Posterior vena cava (tissue), 2 donors: ENCODE data around the gene TMCO6. TPM values are rescaled to one million over a fixed set of nuclear protein-coding genes. Genes with fewer than 3 reads are reported as not detected.
A peak's percentile ranks its signal among the peaks of the same experiment; 100 is the strongest.
"Not testable (repeated sequence)": the region's sequence is repeated elsewhere in the genome, so short reads cannot be mapped to it uniquely, and the experiment has no call there.

Source experiments
- DNase-seq: peaks from one replicate; pipeline ENCODE4 v3.0.0-alpha.2; 2020; ENCODE audit warnings: low spot score
- intact Hi-C, 2 donors: fragments of 100-400 bp; cut with DNase I; formaldehyde crosslinking; loops; one replicate each; pipeline versions ENCODE4 v1.14.1 to v1.14.2; 2022 to 2023
- total RNA-seq, 2 donors: library from RNA; stranded (reverse); fragmentation: NEBNext Ultra II Directional; extraction: Animal tissue kit (Norgen Biotek cat#: 25700); gene quantifications; one replicate each; pipeline ENCODE4 v1.2.1, GENCODE V29; 2021
- donor health status: DM: yes; HTN: yes; CAD: no.
- donor health status: DM: yes; HTN: yes; CAD: no.

TMCO6 gene
- total RNA-seq, 2 donors from 2014 or later: 6.6 to 11.2 TPM

DNA sequence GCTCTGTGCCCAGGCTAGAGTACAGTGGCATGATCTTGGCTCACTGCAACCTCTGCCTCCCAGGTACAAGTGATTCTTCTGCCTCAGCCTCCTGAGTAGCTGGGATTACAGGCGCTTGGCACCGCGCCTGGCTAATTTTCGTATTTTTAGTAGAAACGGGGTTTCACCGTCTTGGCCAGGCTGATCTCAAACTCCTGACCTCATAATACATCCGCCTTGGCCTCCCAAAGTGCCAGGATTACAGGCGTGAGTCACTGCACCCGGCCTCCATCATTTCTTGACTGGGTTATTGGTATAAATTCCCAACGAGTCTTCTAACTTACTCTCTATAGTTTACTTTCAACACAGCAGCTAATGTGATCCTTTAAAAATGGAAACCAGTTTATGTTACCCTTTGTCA, 14.4 kb upstream of the TMCO6 start:
- intact Hi-C loops, DNase-seq: not testable (repeated sequence)

DNA sequence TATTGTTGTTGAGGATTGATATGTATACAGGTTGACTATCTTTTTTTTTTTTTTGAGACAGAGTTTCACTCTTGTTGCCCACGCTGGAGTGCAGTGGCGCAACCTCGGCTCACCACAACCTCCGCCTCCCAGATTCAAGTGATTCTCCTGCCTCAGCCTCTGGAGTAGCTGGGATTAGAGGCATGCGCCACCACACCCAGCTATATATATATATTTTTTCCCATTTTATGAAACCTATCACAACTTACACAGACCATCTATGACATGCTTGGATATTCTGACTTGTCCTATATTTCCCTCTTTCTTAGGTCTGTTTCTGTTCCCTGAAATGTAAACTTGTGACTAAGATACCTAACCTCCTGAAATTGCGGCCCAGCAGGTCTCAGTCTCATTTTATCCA, 11.3 kb upstream of the TMCO6 start:
- intact Hi-C loops: no loop called here
- DNase-seq: no peak

DNA sequence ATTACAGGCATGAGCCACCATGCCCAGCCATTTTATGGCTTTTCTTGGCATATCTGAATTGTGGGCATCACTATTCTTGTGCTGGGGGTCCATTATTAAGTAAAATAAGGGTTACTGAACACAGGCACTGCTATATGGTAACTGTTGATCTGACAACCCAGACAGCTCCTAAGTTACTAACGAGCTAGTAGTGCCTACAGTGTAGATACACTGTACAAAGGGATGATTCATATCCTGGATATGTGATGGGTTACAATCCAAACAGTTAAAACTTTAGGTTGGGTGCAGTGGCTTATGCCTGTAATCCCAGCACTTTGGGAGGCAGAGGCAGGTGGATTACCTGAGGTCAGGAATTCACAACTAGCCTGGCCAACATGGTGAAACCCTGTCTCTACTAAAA, 10.5 kb upstream of the TMCO6 start:
- DNase-seq: no peak
- intact Hi-C loops: no loop called here

DNA sequence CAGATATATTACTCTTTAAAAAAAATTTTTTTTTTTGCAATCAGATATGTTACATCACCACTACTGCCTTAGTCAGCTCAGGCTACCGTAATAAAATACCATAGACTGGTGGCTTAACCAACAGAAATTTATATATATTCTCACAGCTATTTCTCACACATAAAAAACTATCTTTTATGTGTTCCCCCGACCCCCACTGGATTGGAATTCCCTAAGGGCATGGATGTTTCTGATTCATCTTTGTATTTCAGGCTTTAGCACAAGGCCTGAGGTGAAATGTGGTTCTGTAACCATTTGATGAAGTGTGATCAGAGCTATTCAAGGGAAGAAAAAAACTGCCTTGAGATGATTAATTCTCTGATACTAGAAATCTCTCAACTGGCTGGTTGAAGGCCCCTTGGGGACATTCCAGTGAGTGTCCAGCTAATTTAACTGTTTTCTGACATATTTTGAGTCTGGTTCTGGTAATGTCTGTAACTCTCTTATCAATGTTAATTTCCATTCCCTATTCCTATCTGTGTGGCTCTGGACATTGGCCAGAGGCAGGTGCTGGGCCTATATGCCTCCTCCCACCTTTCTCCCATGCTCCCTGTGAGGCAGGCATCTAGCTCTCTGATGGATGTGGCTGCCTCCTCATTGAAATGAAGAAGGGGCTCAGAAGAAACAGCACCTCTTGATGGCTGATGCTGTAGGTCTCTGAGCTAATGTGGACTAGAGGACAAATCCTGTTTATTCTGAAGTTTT, 8.8 kb upstream of the TMCO6 start:
- no peak for DNase-seq
- intact Hi-C loops: loop anchor here in 1 of 2 donors (10.0 kb wide), 1 partner anchor 66 kb away; the partner anchor contains the start of genes APBB3 and SLC35A4

DNA sequence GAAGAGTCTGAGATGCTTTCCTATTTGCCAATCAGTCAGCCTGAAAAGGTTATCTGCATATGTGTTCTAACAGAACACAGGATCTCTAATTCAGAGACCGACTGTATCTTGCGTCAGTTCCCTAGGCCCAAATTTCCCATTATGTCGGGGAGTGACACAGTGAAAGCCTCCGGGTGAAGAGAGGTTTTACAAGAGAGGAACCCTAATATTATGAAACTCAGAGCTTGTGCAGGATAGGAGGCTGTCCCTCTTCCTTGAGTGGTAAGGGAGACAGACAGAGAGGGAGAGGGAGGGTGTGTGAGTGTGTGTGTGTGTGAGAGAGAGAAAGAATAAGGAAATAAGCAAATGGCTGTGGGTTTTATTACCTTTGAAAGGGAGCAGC, 8.2 kb upstream of the TMCO6 start:
- intact Hi-C loops: loop anchor here in 1 of 2 donors (10.0 kb wide), 1 partner anchor 66 kb away; the partner anchor contains the start of genes APBB3 and SLC35A4
- no peak for DNase-seq

DNA sequence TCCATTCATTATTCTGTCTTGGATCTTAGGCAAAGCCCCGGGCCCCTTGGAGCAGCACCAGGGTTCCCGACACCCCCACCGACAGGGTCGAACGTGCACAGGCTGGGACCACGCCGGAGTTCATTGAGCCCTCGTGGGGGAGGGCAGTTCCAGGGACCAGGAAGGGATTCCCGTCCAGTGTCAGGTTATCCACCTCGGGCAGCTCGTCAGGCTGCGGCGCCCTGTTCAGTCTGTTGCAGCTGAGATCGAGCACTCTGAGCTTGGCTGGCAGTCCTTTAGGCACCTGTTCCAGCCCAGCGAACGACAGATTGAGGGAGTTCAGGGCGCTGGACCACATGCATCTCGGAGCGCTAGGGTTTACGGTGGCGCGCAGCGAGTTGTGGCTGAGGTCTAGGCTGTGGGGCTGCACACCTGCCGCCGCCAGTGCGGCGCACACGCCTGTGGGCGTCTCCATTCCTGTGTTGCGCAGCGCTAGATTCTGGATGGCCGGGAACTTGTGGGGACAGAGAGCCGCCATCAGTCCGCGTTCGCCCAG, 7.4 kb upstream of the TMCO6 start:
- no peak for DNase-seq
- intact Hi-C loops: loop anchor here in 1 of 2 donors (10.0 kb wide), 1 partner anchor 67 kb away; the partner anchor contains the start of genes APBB3 and SLC35A4

DNA sequence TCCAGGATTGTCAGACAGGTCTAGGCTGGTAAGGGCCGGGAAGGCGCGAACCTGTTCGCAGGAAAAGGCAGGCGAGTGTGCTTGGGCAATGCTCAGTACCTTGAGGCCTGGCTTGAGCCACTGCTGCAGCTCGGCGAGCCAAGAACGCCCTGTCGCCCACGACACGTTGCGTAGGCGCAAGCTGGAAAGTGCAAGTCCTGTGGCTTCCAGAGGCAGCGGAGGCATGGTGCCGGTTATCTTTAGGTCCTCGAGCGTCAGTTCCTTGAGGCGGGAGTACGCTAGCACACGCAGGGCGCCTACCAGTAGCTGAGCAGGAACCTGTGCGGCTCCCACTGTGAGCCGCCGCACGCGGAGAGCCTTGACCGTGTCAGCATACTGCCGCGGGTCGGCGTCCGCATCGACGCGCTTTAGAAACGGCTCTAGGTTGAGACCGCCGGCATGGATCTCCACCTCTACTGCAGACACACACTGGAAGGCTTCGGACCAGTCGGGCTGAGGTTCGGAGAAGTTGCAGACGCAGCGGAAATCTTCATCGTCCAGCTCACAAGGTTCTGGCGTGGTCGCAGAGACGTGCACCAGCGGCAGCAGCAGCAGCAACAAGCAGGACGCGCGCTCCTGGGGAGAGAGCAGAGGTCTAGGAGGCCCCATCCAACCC, 6.8 kb upstream of the TMCO6 start:
- DNase-seq: peak; percentile 88
- intact Hi-C loops: loop anchor here in 1 of 2 donors (10.0 kb wide), 1 partner anchor 68 kb away; the partner anchor contains the start of genes APBB3 and SLC35A4

DNA sequence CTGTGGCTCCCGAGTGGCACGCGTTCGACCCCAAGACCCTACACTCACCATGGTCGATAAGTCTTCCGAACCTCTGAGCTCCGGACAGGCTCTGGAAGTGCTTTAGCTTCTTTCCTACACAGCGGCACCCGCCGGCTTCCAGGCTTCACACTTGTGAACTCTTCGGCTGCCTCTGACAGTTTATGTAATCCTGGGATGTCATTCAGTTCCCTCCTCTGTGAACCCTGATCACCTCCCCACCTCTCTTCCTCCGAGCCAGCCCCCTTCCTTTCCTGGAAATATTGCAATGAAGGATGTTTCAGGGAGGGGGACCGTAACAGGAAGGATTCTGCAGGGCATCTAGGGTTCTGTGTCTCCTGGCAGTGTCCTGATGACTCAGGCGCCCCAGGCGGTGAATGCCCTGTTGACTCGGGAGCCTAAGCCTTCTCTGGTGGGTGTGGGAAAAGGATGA, 6.2 kb upstream of the TMCO6 start, which contains the start of gene CD14:
TSS of gene CD14 (minus strand) at position 155 of the 451 bp plus-strand sequence. CDS start at position 51, 104 bp downstream.
- DNase-seq: peak; percentile 89
- intact Hi-C loops: loop anchor here in 1 of 2 donors (10.0 kb wide), 1 partner anchor 68 kb away; the partner anchor contains the start of genes APBB3 and SLC35A4

DNA sequence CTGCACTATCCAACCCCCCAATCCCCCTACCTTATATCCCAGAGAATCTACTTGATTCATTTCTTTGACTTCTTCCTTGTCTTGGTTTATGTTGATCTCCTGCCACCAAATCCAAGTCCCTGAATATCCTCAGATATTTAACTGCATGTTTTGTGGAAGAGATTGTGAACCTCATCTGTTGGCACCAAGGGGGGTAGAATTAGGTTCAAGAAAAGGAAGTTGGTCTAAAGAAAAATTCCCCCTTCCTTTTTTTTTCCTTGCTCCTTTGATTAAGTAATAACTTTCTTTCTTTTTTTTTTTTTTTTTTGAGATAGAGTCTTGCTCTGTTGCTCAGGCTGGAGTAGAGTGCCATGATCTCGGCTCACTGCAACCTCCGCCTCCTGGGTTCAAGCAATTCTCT, 5.8 kb upstream of the TMCO6 start:
- intact Hi-C loops: loop anchor here in 1 of 2 donors (10.0 kb wide), 1 partner anchor 69 kb away; the partner anchor contains the start of genes APBB3 and SLC35A4
- no peak for DNase-seq

DNA sequence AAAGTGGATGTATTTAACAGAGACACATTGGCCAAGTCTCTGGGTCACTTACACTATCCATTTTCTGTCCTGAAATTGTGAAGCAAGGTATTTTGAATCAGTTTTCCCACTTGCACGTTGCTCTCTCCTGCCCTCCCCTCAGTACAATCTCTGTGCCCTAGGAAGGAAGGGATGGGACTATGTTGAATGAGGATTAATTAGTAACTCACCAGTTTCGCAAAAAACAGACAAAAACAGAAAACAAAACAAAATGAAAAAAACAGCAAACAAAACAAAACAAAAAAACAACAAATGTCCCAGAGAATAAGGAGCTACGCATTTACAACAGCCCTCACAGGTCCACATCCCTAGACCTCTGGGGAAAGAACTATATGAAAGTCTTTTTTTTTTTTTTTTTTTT, 5.1 kb upstream of the TMCO6 start:
- no peak for DNase-seq
- intact Hi-C loops: loop anchor here in 1 of 2 donors (10.0 kb wide), 1 partner anchor 69 kb away; the partner anchor contains the start of genes APBB3 and SLC35A4

DNA sequence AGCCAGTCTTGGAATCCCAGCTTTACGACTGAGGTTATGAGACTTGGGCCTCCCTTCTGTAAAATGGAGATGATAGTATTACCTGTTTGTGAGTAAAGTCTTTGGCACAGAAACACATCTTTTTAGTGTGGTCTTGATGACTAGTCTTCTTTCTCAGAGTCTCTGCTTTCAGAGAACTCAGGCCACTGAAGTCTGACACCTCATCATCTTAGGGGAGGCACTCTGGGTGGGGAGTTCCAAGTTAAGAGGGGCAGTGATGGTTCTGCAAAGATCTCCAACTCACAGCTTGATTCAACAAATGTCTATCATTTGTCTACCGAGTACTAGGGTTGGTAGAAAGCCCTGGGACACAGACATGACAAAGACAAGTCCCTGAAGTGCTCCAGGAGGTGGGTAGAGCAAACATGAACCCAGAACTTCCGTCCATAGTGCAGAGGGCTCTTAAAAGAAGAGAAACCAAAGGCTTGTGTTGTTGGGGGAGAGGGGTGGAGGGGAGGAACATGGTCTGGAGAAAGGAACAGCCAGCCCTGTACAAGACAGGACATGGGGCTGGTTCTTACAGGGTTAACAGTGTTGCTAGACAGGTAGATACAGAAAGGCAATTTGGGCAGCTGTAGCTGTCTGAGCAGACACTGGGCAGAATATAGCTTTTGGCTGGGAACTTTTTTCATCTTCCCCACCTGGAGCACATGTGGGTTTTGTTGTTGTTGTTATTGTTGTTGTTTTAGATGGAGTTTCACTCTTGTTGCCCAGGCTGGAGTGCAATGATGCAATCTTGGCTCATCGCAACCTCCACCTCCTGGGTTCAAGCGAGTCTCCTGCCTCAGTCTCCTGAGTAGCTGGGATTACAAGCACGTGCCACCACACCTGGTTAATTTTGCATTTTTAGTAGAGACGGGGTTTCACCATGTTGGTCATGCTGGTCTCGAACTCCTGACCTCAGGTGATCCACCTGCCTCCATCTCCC, 3.7 kb upstream of the TMCO6 start:
- DNase-seq: no peak
- intact Hi-C loops: loop anchor here (5.0 to 10.0 kb wide), 2 partner anchors 71 to 73 kb away; partner anchors contain the start of genes APBB3 (in 2 of the 2) and SLC35A4 (in 2 of the 2)

DNA sequence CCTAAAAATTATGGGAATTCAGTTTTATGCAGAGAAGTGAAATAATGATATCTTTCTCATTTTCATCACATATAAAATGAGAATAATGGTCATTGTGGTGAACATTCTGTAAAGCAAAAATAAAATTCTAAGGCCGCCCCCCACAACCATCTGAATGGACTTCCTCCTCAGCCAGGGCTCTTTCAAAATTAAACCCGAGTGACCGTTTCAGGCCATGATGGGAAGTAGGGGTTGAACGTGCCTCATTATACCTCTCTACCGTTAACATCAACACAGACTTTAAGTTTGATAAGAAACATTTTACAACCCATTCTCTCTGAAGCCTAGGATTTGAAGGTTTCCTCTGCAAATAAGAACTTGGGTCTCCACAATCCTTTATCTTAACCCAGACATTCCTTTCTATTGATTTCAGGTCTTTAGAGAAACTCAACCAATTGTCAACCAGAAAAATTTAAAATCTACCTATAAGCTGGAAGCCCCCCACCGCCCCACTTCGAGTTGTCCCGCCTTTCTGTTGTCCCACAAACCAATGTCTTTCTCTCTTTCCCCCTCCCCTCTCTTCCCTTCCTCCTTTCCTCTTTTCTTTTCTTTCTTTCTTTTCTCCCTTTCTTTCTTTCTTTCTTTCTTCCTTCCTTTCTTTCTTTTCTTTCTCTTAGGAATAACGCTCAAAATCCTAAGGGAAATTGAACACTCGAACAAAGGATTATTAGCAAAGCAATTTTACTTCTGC, 1.7 kb upstream of the TMCO6 start:
- DNase-seq: no peak
- intact Hi-C loops: loop anchor here (5.0 to 10.0 kb wide), 2 partner anchors 73 to 75 kb away; partner anchors contain the start of genes APBB3 (in 2 of the 2) and SLC35A4 (in 2 of the 2)

DNA sequence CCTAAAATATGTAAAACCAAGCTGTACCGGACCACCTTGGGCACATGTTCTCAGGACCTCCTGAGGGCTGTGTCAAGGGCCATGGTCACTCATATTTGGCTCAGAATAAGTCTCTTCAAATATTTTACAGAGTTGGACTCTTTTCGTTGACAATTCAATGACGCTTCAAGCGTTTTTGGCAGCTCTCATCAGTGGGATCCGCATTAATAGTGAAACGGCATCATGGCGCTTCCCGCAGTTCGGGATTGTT, 428 bp upstream of the TMCO6 start:
- intact Hi-C loops: loop anchor here (5.0 to 10.0 kb wide), 2 partner anchors 74 to 77 kb away; partner anchors contain the start of genes APBB3 (in 2 of the 2) and SLC35A4 (in 2 of the 2)
- not testable (repeated sequence) for DNase-seq

DNA sequence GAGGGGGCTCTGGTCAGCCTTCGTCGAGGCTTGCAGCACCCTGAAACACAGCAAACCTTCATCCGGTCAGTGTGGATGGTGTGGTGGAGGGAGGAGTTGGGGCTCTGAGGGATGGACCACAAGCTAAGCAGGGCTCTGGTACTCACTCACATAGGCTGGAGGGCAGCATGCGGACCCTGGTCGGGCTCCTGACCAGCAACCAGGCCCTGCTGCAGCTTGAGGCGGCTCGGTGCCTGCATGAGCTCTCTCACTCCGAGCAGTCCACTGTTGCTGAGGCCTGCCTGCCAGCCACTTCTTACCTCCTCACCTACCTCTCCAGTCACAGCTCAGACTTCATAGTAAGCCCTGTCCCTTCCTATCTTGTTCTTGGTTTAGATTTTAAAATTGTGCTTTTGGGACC, 2.5 kb downstream of the TMCO6 start:
- DNase-seq: no peak
- intact Hi-C loops: loop anchor here in 1 of 2 donors (5.0 kb wide), 1 partner anchor 94 kb away; the partner anchor contains the start of gene EIF4EBP3

DNA sequence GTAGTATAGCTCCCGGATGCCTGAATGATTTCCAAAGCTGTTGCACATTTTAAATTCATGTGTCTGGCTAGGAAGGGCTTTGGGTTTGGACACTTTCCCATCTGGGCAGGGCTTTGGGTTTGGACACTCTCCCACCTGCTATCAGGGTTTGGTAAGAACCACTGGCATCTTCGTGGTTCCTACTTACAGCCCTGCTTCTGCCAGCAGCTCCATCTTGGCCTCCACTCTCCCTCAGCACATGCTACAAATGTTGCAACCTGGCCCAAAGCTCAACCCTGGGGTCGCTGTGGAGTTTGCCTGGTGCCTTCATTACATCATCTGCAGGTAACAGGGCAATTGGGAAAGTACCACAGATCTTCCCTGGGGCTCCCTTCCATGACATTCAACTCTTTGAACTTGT, 3.5 kb downstream of the TMCO6 start:
- intact Hi-C loops: loop anchor here in 1 of 2 donors (5.0 kb wide), 1 partner anchor 95 kb away; the partner anchor contains the start of gene EIF4EBP3
- DNase-seq: peak; percentile 81

DNA sequence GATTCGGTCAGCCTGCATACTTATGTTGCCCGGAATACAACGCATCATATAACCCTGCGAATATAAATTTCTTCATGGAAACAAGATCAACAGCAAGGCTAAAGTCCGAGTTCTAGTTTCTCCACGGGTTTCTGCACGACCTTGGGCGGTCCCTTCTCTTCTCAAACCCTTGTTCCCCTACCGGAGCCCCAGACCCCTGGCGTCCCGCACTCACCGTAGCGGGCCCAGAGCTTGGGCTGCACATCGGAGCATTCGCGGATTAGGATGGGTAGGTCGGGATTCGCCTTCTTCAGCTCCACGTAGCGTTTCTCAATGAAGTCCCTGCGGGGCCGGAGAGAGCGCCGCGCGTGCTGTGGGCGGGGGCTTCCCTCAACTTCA, 7.8 kb downstream of the TMCO6 start:
- DNase-seq: no peak
- intact Hi-C loops: no loop called here

DNA sequence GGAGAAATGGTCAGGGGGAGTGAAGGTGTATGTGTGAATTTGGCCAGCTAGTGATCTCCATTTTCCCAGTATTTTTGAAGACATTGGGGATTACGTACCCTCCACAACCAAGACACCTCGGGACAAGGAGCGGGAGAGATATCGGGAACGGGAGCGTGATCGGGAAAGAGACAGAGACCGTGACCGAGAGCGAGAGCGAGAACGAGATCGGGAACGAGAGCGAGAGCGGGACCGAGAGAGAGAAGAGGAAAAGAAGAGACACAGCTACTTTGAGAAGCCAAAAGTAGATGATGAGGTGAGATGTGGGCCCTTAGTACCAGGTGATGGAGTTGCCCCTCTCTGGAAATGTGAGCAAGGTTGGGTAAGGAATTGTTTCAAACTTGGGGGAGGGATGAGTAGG, 19.6 kb downstream of the TMCO6 start:
- intact Hi-C loops: no loop called here
- DNase-seq: no peak

DNA sequence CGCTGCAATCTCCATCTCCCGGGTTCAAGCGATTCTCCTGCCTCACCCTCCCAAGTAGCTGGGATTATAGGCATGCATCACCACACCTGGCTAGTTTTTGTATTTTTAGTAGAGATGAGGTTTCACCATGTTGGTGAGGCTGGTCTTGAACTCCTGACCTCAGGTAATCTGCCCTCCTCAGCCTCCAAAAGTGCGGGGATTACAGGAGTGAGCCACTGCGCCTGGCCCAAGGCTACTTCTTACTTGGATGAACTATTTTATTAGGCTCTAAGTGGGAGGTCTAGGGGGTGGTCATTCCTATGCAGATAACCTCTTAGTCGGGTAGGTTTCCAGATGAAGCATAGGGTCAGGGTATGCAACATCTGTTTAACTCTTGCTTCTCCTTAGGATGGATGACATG, 21.1 kb downstream of the TMCO6 start:
- DNase-seq: not testable (repeated sequence)

More for the DNA sequence above, 21.1 kb downstream of the TMCO6 start:
- intact Hi-C loops: not testable (repeated sequence)
